Measurements from ENCODE around the gene SEC11A.

GRCh38 chr15:84658788-84659411 lies 57.0 kb downstream of the SEC11A start:
- TF ChIP-seq CTCF (IDR thresholded peaks at IDR 0.05; ENCODE audit: poor library complexity, severe bottlenecking) (no peak), TAF1 (IDR thresholded peaks at IDR 0.05; ENCODE audit: low read depth) (no peak), EP300 (conservative IDR thresholded peaks at IDR 0.05; ENCODE audit: poor library complexity, severe bottlenecking) (no peak), EZH2 (IDR thresholded peaks at IDR 0.05; ENCODE audit: borderline replicate concordance, insufficient read depth, low read length, poor library complexity, severe bottlenecking) (no peak), REST (IDR thresholded peaks at IDR 0.05; ENCODE audit: borderline replicate concordance) (no peak), POLR2AphosphoS5 (IDR thresholded peaks at IDR 0.05) (no peak), RAD21 (conservative IDR thresholded peaks at IDR 0.05) (no peak)
